GM12878 (cell line): ENCODE results near the gene NRXN3. TPM values are rescaled to one million over a fixed set of nuclear protein-coding genes. Genes with fewer than 3 reads are reported as not detected.

Experiments used
- ATAC-seq: fragments of 200-7000 bp; cut with Tn5 transposase; 3 replicates; pipeline ENCODE4 v1.9.1; 2020; ENCODE audit warnings: mild to moderate bottlenecking, moderate library complexity
- BruUV-seq: library from RNA; stranded (reverse); fragments of 400-500 nt; replicated peaks from 2 replicates; lab custom pipeline; 2021; lab: Mats Ljungman, UMichigan
- CTCF ChIA-PET: fragments of 300-600 bp; sonication (Branson Sonifier 250); formaldehyde crosslinking; extraction: SDS; loops from one replicate; lab custom pipeline; 2021; ENCODE audit warnings: inconsistent platforms; lab: Yijun Ruan, JAX
- POLR2A ChIA-PET: fragments of 350-600 bp; formaldehyde crosslinking; extraction: SDS; loops from one replicate; lab custom pipeline; 2021; ENCODE audit warnings: inconsistent platforms; lab: Charles Lee
- RAD21 ChIA-PET: fragments of 300-600 bp; sonication (Branson Sonifier 250); formaldehyde crosslinking; loops from one replicate; lab custom pipeline; 2023; ENCODE audit warnings: antibody characterized with exemption; ENCODE audit not compliant: unreplicated experiment; lab: Charles Lee
- SMC1A ChIA-PET: fragments of 300-600 bp; sonication (Branson Sonifier 250); formaldehyde crosslinking; loops from one replicate; lab custom pipeline; 2023; ENCODE audit not compliant: unreplicated experiment, uncharacterized antibody; lab: Charles Lee
- DNase-seq: peaks from one replicate; pipeline ENCODE4 v3.0.0-alpha.2; 2011; ENCODE audit warnings: low read depth, low spot score
- FAIRE-seq: peaks from 3 replicates; lab custom pipeline; 2011; peaks lifted over from hg19 to GRCh38; lab: Jason Lieb, UNC
- H2AFZ ChIP-seq: 2 replicates; pipeline ENCODE4 v1.6.0; 2011; ENCODE audit warnings: low read depth, low read length, control low read depth; ENCODE audit not compliant: control insufficient read depth
- H3K27ac ChIP-seq: 2 replicates; pipeline ENCODE4 v1.5.1; 2011; ENCODE audit warnings: control low read depth; ENCODE audit not compliant: control insufficient read depth, insufficient read depth
- H3K27me3 ChIP-seq, 2 experiments: replicated peaks in 1 of 2; 2 replicates each; pipeline versions ENCODE4 v1.6.0 to v1.6.1; 2011; ENCODE audit warnings: low read length in 1 of 2; ENCODE audit not compliant: control insufficient read depth in 2 of 2, insufficient read depth in 2 of 2
- H3K36me3 ChIP-seq, 2 experiments: 2 replicates each; pipeline ENCODE4 v1.5.1; 2011; ENCODE audit warnings: low read length in 1 of 2; ENCODE audit not compliant: control insufficient read depth in 2 of 2, insufficient read depth in 2 of 2
- H3K4me1 ChIP-seq: 2 replicates; pipeline ENCODE4 v1.6.1; 2011; ENCODE audit warnings: mild to moderate bottlenecking, low read length, moderate library complexity, mixed read lengths; ENCODE audit not compliant: control insufficient read depth, insufficient read depth
- H3K4me2 ChIP-seq: 2 replicates; pipeline ENCODE4 v1.6.0; 2011; ENCODE audit warnings: control low read depth; ENCODE audit not compliant: control insufficient read depth, insufficient read depth
- H3K4me3 ChIP-seq: fragments of 200-600 bp; sonication (generic); 2 replicates; pipeline ENCODE4 v1.5.1; 2016
- H3K79me2 ChIP-seq: 2 replicates; pipeline ENCODE4 v1.6.0; 2011; ENCODE audit warnings: low read length; ENCODE audit not compliant: control insufficient read depth, insufficient read depth
- H3K9ac ChIP-seq: 2 replicates; pipeline ENCODE4 v1.8.0; 2011; ENCODE audit warnings: low read length, control low read depth, mixed read lengths; ENCODE audit not compliant: control insufficient read depth, insufficient read depth
- H3K9me3 ChIP-seq: replicated peaks from 3 replicates; pipeline ENCODE4 v1.5.1; 2011; ENCODE audit warnings: mild to moderate bottlenecking, low read length; ENCODE audit not compliant: control insufficient read depth, insufficient read depth
- H4K20me1 ChIP-seq: 2 replicates; pipeline ENCODE4 v1.6.0; 2011; ENCODE audit not compliant: control insufficient read depth, insufficient read depth
- ATF3 ChIP-seq: IDR thresholded peaks from 2 replicates; pipeline ENCODE4 v1.6.1; 2011; ENCODE audit warnings: low read depth, mild to moderate bottlenecking, low read length, moderate library complexity, borderline replicate concordance; ENCODE audit errors: extremely low read depth
- CBFB ChIP-seq: IDR thresholded peaks from 2 replicates; pipeline ENCODE4 v1.6.1; 2016; ENCODE audit warnings: antibody characterized with exemption, low read depth
- E2F4 ChIP-seq: IDR thresholded peaks from 2 replicates; pipeline ENCODE4 v1.6.1; 2012; ENCODE audit warnings: low read depth, low read length, improper control_type of control experiment
- MLLT1 ChIP-seq: fragments of 450-650 bp; IDR thresholded peaks from 2 replicates; pipeline ENCODE4 v1.6.1; 2016; ENCODE audit warnings: mild to moderate bottlenecking
- NKRF ChIP-seq: fragments of 450-650 bp; conservative IDR thresholded peaks from 2 replicates; pipeline ENCODE4 v1.6.1; 2017; ENCODE audit warnings: mild to moderate bottlenecking, moderate library complexity
- PAX8 ChIP-seq: fragments of 450-650 bp; IDR thresholded peaks from 2 replicates; pipeline ENCODE4 v1.6.1; 2017; ENCODE audit warnings: mild to moderate bottlenecking, moderate library complexity
- POLR2A ChIP-seq: IDR thresholded peaks from 2 replicates; pipeline ENCODE4 v1.6.1; 2011; ENCODE audit warnings: low read depth, mild to moderate bottlenecking, low read length
- SIX5 ChIP-seq: IDR thresholded peaks from 2 replicates; pipeline ENCODE4 v1.6.1; 2011; ENCODE audit warnings: mild to moderate bottlenecking, low read depth, low read length, moderate library complexity; ENCODE audit not compliant: severe bottlenecking
- SRF ChIP-seq, 2 experiments: IDR thresholded peaks; 2 replicates each; pipeline ENCODE4 v1.6.1; 2011; ENCODE audit warnings: low read depth in 2 of 2, low read length in 2 of 2, mild to moderate bottlenecking in 1 of 2, moderate library complexity in 1 of 2
- YBX1 ChIP-seq: fragments of 450-650 bp; IDR thresholded peaks from 2 replicates; pipeline ENCODE4 v1.6.1; 2016; ENCODE audit warnings: antibody characterized with exemption
- ZZZ3 ChIP-seq: IDR thresholded peaks from 2 replicates; pipeline ENCODE4 v1.6.1; 2011; ENCODE audit warnings: low read depth; ENCODE audit not compliant: control insufficient read depth, insufficient read length
- WGBS: methylation state at CpG from one replicate; pipeline ENCODE4 v1.1.6; 2016; ENCODE audit warnings: low lambda C conversion rate; ENCODE audit not compliant: insufficient replicate concordance, insufficient coverage; ENCODE audit errors: missing lambda C conversion rate; 5-methylcytosine and 5-hydroxymethylcytosine counted together
- in situ Hi-C: fragments of 300-500 bp; cut with MboI; formaldehyde crosslinking; loops from 9 replicates; pipeline ENCODE4 v1.14.3; 2018; ENCODE audit warnings: mixed read lengths
- intact Hi-C: fragments of 100-400 bp; cut with micrococcal nuclease; formaldehyde crosslinking; loops from one replicate; pipeline ENCODE4 v1.14.2; 2022; ENCODE audit not compliant: unreplicated experiment
- polyA plus RNA-seq, 11 experiments: library from polyadenylated mRNA; depleted of rRNA in 4 of 11; unstranded in 6 of 11; stranded (reverse) in 5 of 11; fragments of >200 nt; fragmentation: Nextera tagmentation in 4 of 11; fragmentation: Illumina TruSeq in 1 of 11; extraction: Ambion mirVana in 4 of 11; extraction: Trizol in 1 of 11; gene quantifications; 1 replicate in 1 of 11; 2 replicates in 10 of 11; pipeline versions ENCODE4 v1.2.1 to v1.2.3, GENCODE V29; 2011 to 2016; ENCODE audit warnings: inconsistent platforms in 2 of 11, missing spikeins in 2 of 11, low read depth in 1 of 11
- total RNA-seq, 4 experiments: library from RNA; depleted of rRNA in 3 of 4; stranded (reverse); fragments of >200 nt in 3 of 4; fragmentation: Illumina TruSeq in 1 of 4; extraction: Trizol in 1 of 4; gene quantifications; 2 replicates each; pipeline versions ENCODE4 v1.2.1 to v1.2.3, GENCODE V29; 2013 to 2021

The NRXN3 gene
- total and polyA plus RNA-seq, 10 of the 15 experiments (the other 5 are each of a cell fraction or from before 2014, with no cell fraction given), result 0.52 to 3.3 (median 1.4) TPM

GRCh38 chr14:78324353-78324752 lies 154.2 kb downstream of the NRXN3 start:
- no peak overlapping the region for H3K4me3 ChIP-seq
- H3K9me3 ChIP-seq, result no peaks in the 10 kb centered on the region
- H3K4me2 ChIP-seq, result no peak overlapping the region
- ATAC-seq (no peak), DNase-seq (no peak), FAIRE-seq (no peak)
- ChIA-PET RAD21 (no interaction called here), POLR2A (no interaction called here), CTCF (interaction anchor here (0.6 kb wide), 1 partner anchor 429 kb away, joined by 3 read pairs; no protein-coding TSS in a partner anchor), SMC1A (no interaction called here)
- intact Hi-C loops, result no loop called here
- BruUV-seq, result no TSS peak
- no peaks in the 10 kb centered on the region for H4K20me1 ChIP-seq
- no peak overlapping the region for H3K9ac ChIP-seq
- in situ Hi-C loops, result no loop called here
- no peaks in the 10 kb centered on the region for H3K79me2 ChIP-seq
- TF ChIP-seq ATF3 (no peak), PAX8 (no peak), SIX5 (no peak), CBFB (no peak), YBX1 (no peak)
- H3K27ac ChIP-seq, result no peak overlapping the region
- H3K4me1 ChIP-seq, result no peaks in the 10 kb centered on the region
- no peaks in the 10 kb centered on the region for H3K36me3 ChIP-seq
- no peak overlapping the region for H2AFZ ChIP-seq
- peaks cover 0 to 2% of the 10 kb centered on the region in 2 experiments; a peak in 2 of 4 replicates for H3K27me3 ChIP-seq
- 0% methylated on average over 1 of the region's 1 CpG for WGBS

- SMC1A ChIA-PET, result no interaction called here
- no peak for TF ChIP-seq MLLT1
- no peak for TF ChIP-seq E2F4
- TF ChIP-seq POLR2A, result no peak
- no peak for TF ChIP-seq ZZZ3
- TF ChIP-seq NKRF, result no peak
- no peak for TF ChIP-seq SRF (IDR thresholded peaks at IDR 0.05; ENCODE audit: low read depth in 2 of 2, low read length in 2 of 2)
Measured at GRCh38 chr14:78325911-78326310, 155.7 kb downstream of the NRXN3 start.

More at GRCh38 chr14:78325911-78326310, 155.7 kb downstream of the NRXN3 start:
- no peak overlapping the region for H3K4me3 ChIP-seq
- DNase-seq, result no peak
- RAD21 ChIA-PET, result no interaction called here
- no TSS peak for BruUV-seq
- in situ Hi-C loops, result no loop called here
- 0% methylated on average over 2 of the region's 2 CpGs for WGBS
- no peak for ATAC-seq
- CTCF ChIA-PET, result no interaction called here
- no peak overlapping the region for H3K9ac ChIP-seq
- no peak overlapping the region for H3K4me2 ChIP-seq
- H4K20me1 ChIP-seq, result no peaks in the 10 kb centered on the region
- FAIRE-seq, result no peak
- POLR2A ChIA-PET, result interaction anchor here (0.5 kb wide), 1 partner anchor 16 kb away, joined by 3 read pairs; no protein-coding TSS in a partner anchor
- H3K27me3 ChIP-seq, result no peaks in the 10 kb centered on the region; a peak in 2 of 4 replicates
- H3K36me3 ChIP-seq, result no peaks in the 10 kb centered on the region
- no peaks in the 10 kb centered on the region for H3K4me1 ChIP-seq
- intact Hi-C loops, result no loop called here
- H2AFZ ChIP-seq, result no peak overlapping the region
- no peak overlapping the region for H3K27ac ChIP-seq
- no peaks in the 10 kb centered on the region for H3K9me3 ChIP-seq
- H3K79me2 ChIP-seq, result no peaks in the 10 kb centered on the region
